ENCODE results near the gene CNIH2. TPM values are rescaled to one million over a fixed set of nuclear protein-coding genes. Genes with fewer than 3 reads are reported as not detected.

CNIH2 gene
- total RNA-seq, 1 experiment from 2014 or later = 1.4 TPM

DNA sequence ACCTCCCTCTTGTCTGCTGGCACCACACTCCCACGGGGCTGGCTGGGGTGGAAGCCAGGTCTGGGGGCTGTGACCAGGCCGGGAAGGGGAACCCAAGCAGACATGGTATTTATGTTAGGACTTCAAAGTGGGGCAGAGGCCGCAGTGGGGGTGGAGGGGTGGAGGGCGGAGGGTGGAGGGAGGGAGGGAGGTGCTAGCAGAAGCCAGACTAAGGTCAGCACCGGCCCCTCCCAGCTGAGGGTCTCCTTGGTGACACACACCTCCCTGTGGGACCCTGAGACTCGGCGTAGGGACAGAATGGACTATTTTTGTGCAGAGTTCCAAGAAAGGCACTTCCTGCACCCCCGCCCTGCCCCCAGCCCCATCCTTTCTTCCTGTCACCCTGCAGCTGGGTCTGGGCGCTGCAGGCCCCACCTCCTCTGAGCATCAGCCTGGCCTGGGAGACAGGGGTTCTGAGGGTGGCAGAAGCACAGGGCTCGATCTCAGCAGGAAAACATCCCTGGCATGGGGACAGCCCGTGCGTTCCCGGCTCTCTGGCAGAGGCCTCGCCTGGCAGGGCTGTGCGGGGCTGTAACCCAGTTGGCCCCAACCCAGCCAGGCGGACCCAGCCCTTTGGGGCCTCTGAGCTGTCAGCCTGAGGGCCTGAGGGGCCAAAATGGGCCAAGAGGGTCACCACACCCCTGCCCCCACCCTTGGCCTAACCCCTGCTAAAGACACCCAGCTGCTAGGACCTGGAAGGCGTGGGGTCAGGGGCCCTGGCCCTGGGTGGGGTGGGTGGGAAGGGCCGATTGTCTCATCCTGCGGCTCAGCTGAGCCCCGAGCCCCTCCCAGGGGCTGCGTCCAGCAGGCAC lies 48.5 kb downstream of the CNIH2 start:
- Mint-ChIP-seq H3K4me3 (ENCODE audit: unreplicated experiment) (no peak overlapping the region), H3K27me3 (ENCODE audit: insufficient read depth, unreplicated experiment) (no peaks in the 10 kb centered on the region), H3K27ac (ENCODE audit: low read depth, unreplicated experiment) (peak overlapping the region; percentile 76), H3K4me1 (ENCODE audit: insufficient read depth, unreplicated experiment) (peaks cover 52% of the 10 kb centered on the region), H3K9me3 (ENCODE audit: unreplicated experiment) (no peaks in the 10 kb centered on the region), H3K36me3 (ENCODE audit: insufficient read depth, unreplicated experiment) (peaks cover 6% of the 10 kb centered on the region)
- BruUV-seq (replicated peaks) = no TSS peak
- intact Hi-C loops (cut with micrococcal nuclease) = no loop called here
- ChIA-PET POLR2A (interaction anchor here (0.6 to 1.8 kb wide), 11 partner anchors 8 to 351 kb away, joined by 3 to 20 read pairs (median 4); partner anchors contain the start of genes BRMS1, RIN1 and YIF1A), CTCF (interaction anchor here (0.7 to 1.0 kb wide), 4 partner anchors 14 to 369 kb away, joined by 3 to 6 read pairs (median 4); no protein-coding TSS in a partner anchor)
- DNase-seq (ENCODE audit: unreplicated experiment) = peak; percentile 33
- TF ChIP-seq, protein P1, sequence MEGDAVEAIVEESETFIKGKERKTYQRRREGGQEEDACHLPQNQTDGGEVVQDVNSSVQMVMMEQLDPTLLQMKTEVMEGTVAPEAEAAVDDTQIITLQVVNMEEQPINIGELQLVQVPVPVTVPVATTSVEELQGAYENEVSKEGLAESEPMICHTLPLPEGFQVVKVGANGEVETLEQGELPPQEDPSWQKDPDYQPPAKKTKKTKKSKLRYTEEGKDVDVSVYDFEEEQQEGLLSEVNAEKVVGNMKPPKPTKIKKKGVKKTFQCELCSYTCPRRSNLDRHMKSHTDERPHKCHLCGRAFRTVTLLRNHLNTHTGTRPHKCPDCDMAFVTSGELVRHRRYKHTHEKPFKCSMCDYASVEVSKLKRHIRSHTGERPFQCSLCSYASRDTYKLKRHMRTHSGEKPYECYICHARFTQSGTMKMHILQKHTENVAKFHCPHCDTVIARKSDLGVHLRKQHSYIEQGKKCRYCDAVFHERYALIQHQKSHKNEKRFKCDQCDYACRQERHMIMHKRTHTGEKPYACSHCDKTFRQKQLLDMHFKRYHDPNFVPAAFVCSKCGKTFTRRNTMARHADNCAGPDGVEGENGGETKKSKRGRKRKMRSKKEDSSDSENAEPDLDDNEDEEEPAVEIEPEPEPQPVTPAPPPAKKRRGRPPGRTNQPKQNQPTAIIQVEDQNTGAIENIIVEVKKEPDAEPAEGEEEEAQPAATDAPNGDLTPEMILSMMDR (IDR thresholded peaks at IDR 0.05; ENCODE audit: unreplicated experiment) = no peak

DNA sequence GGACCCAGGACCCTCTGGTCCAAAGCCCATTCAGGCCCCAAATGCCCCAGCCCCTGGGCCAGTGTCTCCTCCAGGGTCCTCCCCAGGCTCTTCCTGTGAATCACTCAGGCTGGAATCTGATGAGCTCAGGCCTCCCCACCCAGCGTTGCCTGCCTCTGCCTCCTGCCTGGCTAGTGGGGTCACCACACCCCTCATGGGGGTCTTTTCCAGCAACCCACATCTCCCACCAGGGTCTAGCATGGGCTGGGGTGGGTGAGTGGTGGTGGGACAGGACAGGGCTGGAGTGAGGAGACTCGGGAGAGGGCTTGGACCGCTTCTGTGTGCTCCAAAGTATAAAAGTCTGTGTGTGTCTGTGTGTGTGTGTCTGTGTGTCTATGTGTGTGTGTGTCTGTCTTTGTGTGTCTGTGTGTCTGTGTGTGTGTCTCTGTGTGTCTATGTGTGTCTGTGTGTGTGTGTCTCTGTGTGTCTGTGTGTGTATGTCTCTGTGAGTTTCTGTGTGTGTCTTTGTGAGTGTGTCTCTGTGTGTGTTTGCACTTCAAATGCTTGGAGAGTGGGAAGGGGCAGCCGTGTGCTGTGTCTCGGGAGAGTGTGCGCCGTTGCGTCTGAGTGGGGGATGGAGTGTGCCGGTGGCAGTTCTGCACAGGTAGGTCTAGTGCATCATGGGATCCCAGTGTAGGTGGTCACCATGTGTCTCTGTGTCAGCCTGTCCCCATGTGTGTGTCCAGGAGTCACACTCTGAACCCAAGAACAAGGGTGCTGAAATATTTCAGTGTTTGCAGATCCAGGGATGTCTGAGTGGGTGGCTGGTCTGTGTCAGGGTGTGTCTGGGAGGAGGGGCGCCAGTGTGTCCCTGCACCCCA lies 49.4 kb downstream of the CNIH2 start:
- CTCF ChIA-PET = interaction anchor here (0.7 to 1.0 kb wide), 3 partner anchors 15 to 368 kb away, joined by 4 to 6 read pairs (median 5); no protein-coding TSS in a partner anchor
- Mint-ChIP-seq H3K36me3 (ENCODE audit: insufficient read depth, unreplicated experiment) (peaks cover 12% of the 10 kb centered on the region), H3K27ac (ENCODE audit: low read depth, unreplicated experiment) (peak overlapping the region; percentile 4), H3K4me3 (ENCODE audit: unreplicated experiment) (no peak overlapping the region), H3K27me3 (ENCODE audit: insufficient read depth, unreplicated experiment) (no peaks in the 10 kb centered on the region), H3K4me1 (ENCODE audit: insufficient read depth, unreplicated experiment) (peaks cover 52% of the 10 kb centered on the region), H3K9me3 (ENCODE audit: unreplicated experiment) (no peaks in the 10 kb centered on the region)
- TF ChIP-seq, protein P1 (IDR thresholded peaks at IDR 0.05; ENCODE audit: unreplicated experiment) = no peak
- DNase-seq (ENCODE audit: unreplicated experiment) = peak; percentile 36
- intact Hi-C loops (cut with micrococcal nuclease) = loop anchor here (1.0 kb wide), 3 partner anchors 9 to 62 kb away; partner anchors contain the start of gene RIN1
- BruUV-seq (replicated peaks) = no TSS peak
- POLR2A ChIA-PET = interaction anchor here (0.6 to 1.8 kb wide), 10 partner anchors 8 to 45 kb away, joined by 3 to 20 read pairs (median 7); partner anchors contain the start of genes BRMS1, RIN1 and YIF1A

DNA sequence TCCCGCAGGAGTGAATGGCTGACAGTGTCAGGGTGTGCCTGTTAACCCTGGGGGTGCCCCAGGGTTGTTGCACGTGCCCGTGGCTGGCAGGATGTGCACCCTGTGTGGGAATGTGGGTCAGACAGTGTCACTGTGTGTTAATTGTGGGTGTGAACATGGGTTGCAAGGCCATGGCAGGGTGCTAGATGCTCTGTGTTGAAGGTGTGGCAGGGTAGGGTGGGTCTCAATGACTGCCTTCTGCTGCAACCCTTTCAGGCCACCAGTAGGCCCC lies 50.0 kb downstream of the CNIH2 start:
- no peaks in the 10 kb centered on the region for H3K27me3 Mint-ChIP-seq (ENCODE audit: insufficient read depth, unreplicated experiment)
- ChIA-PET CTCF (no interaction called here), POLR2A (interaction anchor here (1.6 kb wide), 1 partner anchor 16 kb away, joined by 16 read pairs; no protein-coding TSS in a partner anchor)
- no peak overlapping the region for H3K4me3 Mint-ChIP-seq (ENCODE audit: unreplicated experiment)
- peaks cover 18% of the 10 kb centered on the region for H3K36me3 Mint-ChIP-seq (ENCODE audit: insufficient read depth, unreplicated experiment)
- peaks cover 50% of the 10 kb centered on the region for H3K4me1 Mint-ChIP-seq (ENCODE audit: insufficient read depth, unreplicated experiment)
- no peak for DNase-seq (ENCODE audit: unreplicated experiment)
- BruUV-seq (replicated peaks) = no TSS peak
- H3K27ac Mint-ChIP-seq (ENCODE audit: low read depth, unreplicated experiment) = peak overlapping the region; percentile 4
- TF ChIP-seq, protein P1 (IDR thresholded peaks at IDR 0.05; ENCODE audit: unreplicated experiment) = no peak
- H3K9me3 Mint-ChIP-seq (ENCODE audit: unreplicated experiment) = no peaks in the 10 kb centered on the region
- intact Hi-C loops (cut with micrococcal nuclease) = loop anchor here (1.0 kb wide), 3 partner anchors 8 to 61 kb away; partner anchors contain the start of gene RIN1
